Heart left ventricle (tissue), 16 donors: ENCODE measurements around the gene TLE1. TPM values are rescaled to one million over a fixed set of nuclear protein-coding genes. Genes with fewer than 3 reads are reported as not detected.

Experiments
- ATAC-seq, 4 donors: fragments of 200-7000 bp; cut with Tn5 transposase; one replicate each; pipeline ENCODE4 v1.9.1; 2020 to 2022; ENCODE audit warnings: moderate library complexity in 4 of 4, mild to moderate bottlenecking in 3 of 4, moderate number of reproducible peaks in 1 of 4
- DNase-seq, 5 donors: peaks; one replicate each; pipeline ENCODE4 v3.0.0-alpha.2; 2020
- H3K27ac ChIP-seq, 12 donors: fragments of 200-600 bp; sonication (generic) in 4 of 12; one replicate each; pipeline versions ENCODE4 v1.5.0 to v1.8.0; 2016 to 2022; ENCODE audit warnings: mild to moderate bottlenecking in 2 of 12
- H3K27me3 ChIP-seq, 9 donors: fragments of 200-600 bp; sonication (generic) in 2 of 9; one replicate each; pipeline versions ENCODE4 v1.5.1 to v1.8.0; 2016 to 2022; ENCODE audit warnings: mild to moderate bottlenecking in 3 of 9
- H3K36me3 ChIP-seq, 9 donors: fragments of 200-600 bp; sonication (generic) in 2 of 9; one replicate each; pipeline versions ENCODE4 v1.5.0 to v1.8.0; 2018 to 2022; ENCODE audit warnings: mild to moderate bottlenecking in 2 of 9
- H3K4me1 ChIP-seq, 12 donors: fragments of 200-600 bp; sonication (generic) in 4 of 12; one replicate each; pipeline versions ENCODE4 v1.5.0 to v1.8.0; 2016 to 2022; ENCODE audit warnings: mild to moderate bottlenecking in 3 of 12
- H3K4me3 ChIP-seq, 12 donors: fragments of 200-600 bp; sonication (generic) in 4 of 12; one replicate each; pipeline versions ENCODE4 v1.5.0 to v1.8.0; 2017 to 2022; ENCODE audit warnings: mild to moderate bottlenecking in 9 of 12, moderate library complexity in 4 of 12
- H3K9me3 ChIP-seq, 12 donors: fragments of 200-600 bp; sonication (generic) in 4 of 12; one replicate each; pipeline versions ENCODE4 v1.5.0 to v1.8.0; 2016 to 2022; ENCODE audit warnings: mild to moderate bottlenecking in 1 of 12
- CTCF ChIP-seq, 12 donors: fragments of 200-600 bp; sonication (generic) in 4 of 12; IDR thresholded peaks; one replicate each; pipeline versions ENCODE4 v1.5.0 to v1.8.0; 2018 to 2022; ENCODE audit warnings: antibody characterized with exemption in 12 of 12, mild to moderate bottlenecking in 5 of 12
- POLR2A ChIP-seq, 2 donors: fragments of 450-650 bp; IDR thresholded peaks; one replicate each; pipeline ENCODE4 v1.6.1; 2017; ENCODE audit warnings: antibody characterized with exemption in 2 of 2, mild to moderate bottlenecking in 2 of 2, moderate library complexity in 2 of 2
- WGBS, 4 donors: extraction: QIAGEN DNeasy Blood & Tissue Kit in 2 of 4; methylation state at CpG; one replicate each; pipeline versions ENCODE4 v1.1.5 to v1.1.7; 2013 to 2018; 5-methylcytosine and 5-hydroxymethylcytosine counted together
- intact Hi-C, 10 donors: fragments of 100-400 bp; cut with DNase I; formaldehyde crosslinking; loops; one replicate each; pipeline versions ENCODE4 v1.11.1 to v1.14.2; 2022
- polyA plus RNA-seq, 2 donors: library from polyadenylated mRNA; stranded (reverse); fragments of 200-250 nt; gene quantifications; one replicate each; pipeline ENCODE4 v1.2.3, GENCODE V29; 2013
- total RNA-seq, 9 donors: library from RNA; depleted of rRNA in 2 of 9; stranded (reverse); fragments of >200 nt in 2 of 9; fragmentation: NEBNext Ultra II Directional in 3 of 9; extraction: Animal tissue kit (Norgen Biotek cat#: 25700) in 3 of 9; gene quantifications; one replicate each; pipeline versions ENCODE4 v1.1.0 to v1.2.4, GENCODE V29; 2016 to 2023
- donor health status: ischemic (EF 13 %, LVEDD 7.1; RV severe dilation, severe dysfunction).
- donor health status: healthy with polysubstance abuse.
- donor health status: DM: no; HTN: yes; CAD: no.
- donor health status: DM: no; HTN: no; CAD: no.
- donor health status: ischemic (EF 25% LVEDD 6.9; RV normal size, moderate dysfunction).
- donor health status: ischemic (EF 25% LVEDD 5.7; RV mildly dilated, moderate dysfunction).
- donor health status: healthy.
- donor health status: DM: yes; HTN: yes; CAD: no.
- donor health status: ischemic (EF 35%, LVEDD 5.7; RV mildly dilated, moderate dysfunction).
- donor health status: nonischemic (EF 11% LVEDD 7.7; RV severe dilation, severe dysfunction).
- donor health status: DM: yes; HTN: yes; CAD: no.
- donor health status: PGD.
- donor health status: ischemic (EF 29% LVEDD 5.4; RV normal size, mild dysfunction).
- donor health status: nonischemic (EF 23%, LVEDD 6.1; RV moderate dilation, normal function).

The TLE1 gene
- total and polyA plus RNA-seq, 11 donors, result 6.2 to 25.4 (median 9.8) TPM

DNA sequence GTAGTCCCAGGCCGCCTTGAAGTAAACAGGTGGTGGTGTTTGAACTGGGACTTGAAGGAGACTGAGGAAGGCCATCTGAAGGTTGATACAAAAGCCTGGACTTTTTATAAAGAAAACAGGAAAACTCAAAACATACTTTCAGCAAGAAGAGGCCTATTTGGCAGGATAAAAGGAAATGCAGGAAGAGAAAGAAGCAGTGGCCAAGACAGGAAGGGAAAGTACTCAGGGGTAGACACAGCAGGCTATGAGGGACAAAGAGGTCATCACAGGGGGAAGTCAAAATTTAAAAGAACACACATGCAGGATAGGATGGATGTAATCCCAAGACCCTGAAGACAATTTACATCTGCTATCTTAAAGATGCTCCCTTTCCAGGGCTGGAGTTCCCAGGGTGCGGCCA, 13.0 kb downstream of the TLE1 start:
- TF ChIP-seq POLR2A (IDR thresholded peaks at IDR 0.05), result no peak
- TF ChIP-seq CTCF (IDR thresholded peaks at IDR 0.05), result no peak
- WGBS, 4 donors, result 70 to 81% (median 73%) methylated on average over 2 of the region's 2 CpGs
- Histone ChIP-seq H3K4me3 (no peak overlapping the region), H3K27me3 (no peaks in the 10 kb centered on the region), H3K27ac (peak overlapping the region in 1 of 12 donors; percentile 26), H3K9me3 (no peaks in the 10 kb centered on the region), H3K36me3 (peaks cover 0 to 13% (median 0%) of the 10 kb centered on the region in 9 donors), H3K4me1 (peaks cover 0 to 23% (median 10%) of the 10 kb centered on the region in 12 donors)
- DNase-seq, result no peak
- intact Hi-C loops, result no loop called here
- ATAC-seq, result no peak

- Histone ChIP-seq H3K27me3 (no peaks in the 10 kb centered on the region), H3K36me3 (peaks cover 0 to 9% (median 0%) of the 10 kb centered on the region in 9 donors), H3K27ac (no peak overlapping the region), H3K4me3 (no peak overlapping the region), H3K9me3 (no peaks in the 10 kb centered on the region), H3K4me1 (peaks cover 0 to 41% (median 24%) of the 10 kb centered on the region in 12 donors)
- intact Hi-C loops, result no loop called here
- ATAC-seq (no peak), DNase-seq (no peak)
- 70 to 77% (median 74%) methylated on average over 5 of the region's 5 CpGs for WGBS, 4 donors
- no peak for TF ChIP-seq CTCF (IDR thresholded peaks at IDR 0.05)
- no peak for TF ChIP-seq POLR2A (IDR thresholded peaks at IDR 0.05)
Observed at GRCh38 chr9:81673310-81673709, 16.0 kb downstream of the TLE1 start.

DNA sequence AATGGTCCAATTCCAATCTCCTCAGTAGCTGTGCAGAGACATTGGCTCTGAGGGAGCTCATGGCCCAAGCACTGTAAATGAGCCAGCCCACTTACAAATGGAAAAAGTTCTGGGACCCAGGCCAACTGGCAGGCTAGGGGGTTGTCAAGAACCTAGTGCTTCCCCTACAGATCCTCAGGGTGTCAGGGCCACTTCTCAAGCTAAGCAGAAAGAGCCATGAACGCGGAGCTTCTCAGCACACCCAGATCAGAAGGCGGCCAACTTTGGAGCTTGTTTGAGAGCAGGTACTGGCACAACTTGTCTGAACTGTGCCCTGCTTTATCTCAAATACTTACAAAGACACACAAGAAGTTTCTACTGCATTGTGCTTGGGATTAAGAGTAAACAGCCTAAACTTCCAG, 17.5 kb downstream of the TLE1 start:
- Histone ChIP-seq H3K4me1 (peaks cover 0 to 44% (median 24%) of the 10 kb centered on the region in 12 donors), H3K27ac (peak overlapping the region in 4 of 12 donors; percentile 1 to 44 (median 24)), H3K27me3 (no peaks in the 10 kb centered on the region), H3K9me3 (no peaks in the 10 kb centered on the region), H3K4me3 (no peak overlapping the region), H3K36me3 (no peaks in the 10 kb centered on the region)
- 13 to 43% (median 27%) methylated on average over 3 of the region's 3 CpGs for WGBS, 4 donors
- intact Hi-C loops, result no loop called here
- TF ChIP-seq POLR2A (IDR thresholded peaks at IDR 0.05), result no peak
- no peak for TF ChIP-seq CTCF (IDR thresholded peaks at IDR 0.05)
- ATAC-seq (peak; percentile 95 to 99 (median 98)), DNase-seq (peak; percentile 83 to 91 (median 89))

GRCh38 chr9:81669866-81670265, 19.5 kb downstream of the TLE1 start:
- 77 to 85% (median 84%) methylated on average over 6 of the region's 6 CpGs for WGBS, 4 donors

More at GRCh38 chr9:81669866-81670265, 19.5 kb downstream of the TLE1 start:
- H3K4me3 ChIP-seq, result no peak overlapping the region
- intact Hi-C loops, result no loop called here
- DNase-seq (no peak), ATAC-seq (no peak)
- H3K9me3 ChIP-seq, result no peaks in the 10 kb centered on the region
- no peak overlapping the region for H3K27ac ChIP-seq
- H3K27me3 ChIP-seq, result no peaks in the 10 kb centered on the region
- H3K36me3 ChIP-seq, result no peaks in the 10 kb centered on the region
- TF ChIP-seq CTCF (IDR thresholded peaks at IDR 0.05) (no peak), POLR2A (IDR thresholded peaks at IDR 0.05) (no peak)
- H3K4me1 ChIP-seq, result peaks cover 3 to 61% (median 31%) of the 10 kb centered on the region in 12 donors
